GM23248 (cell line): ENCODE measurements around the gene APCDD1. TPM values are rescaled to one million over a fixed set of nuclear protein-coding genes. Genes with fewer than 3 reads are reported as not detected.
"Not testable (repeated sequence)": the region's sequence is repeated elsewhere in the genome, so short reads cannot be mapped to it uniquely, and the experiment has no call there.

ENCODE experiments used
- DNase-seq: peaks from one replicate; pipeline ENCODE4 v3.0.0-alpha.2; 2015
- H2AFZ ChIP-seq: fragments of 200-600 bp; sonication (generic); 2 replicates; pipeline ENCODE4 v1.6.1; 2016; ENCODE audit warnings: antibody characterized with exemption
- H3F3A ChIP-seq: fragments of 200-600 bp; sonication (generic); 2 replicates; pipeline ENCODE4 v1.6.1; 2016; ENCODE audit warnings: mild to moderate bottlenecking, antibody characterized with exemption, mixed run types; ENCODE audit not compliant: insufficient read depth
- H3K27ac ChIP-seq: fragments of 200-600 bp; sonication (generic); 2 replicates; pipeline ENCODE4 v1.5.1; 2016; ENCODE audit warnings: mild to moderate bottlenecking
- H3K27me3 ChIP-seq: fragments of 200-600 bp; sonication (generic); replicated peaks from 2 replicates; pipeline ENCODE4 v1.6.1; 2016; ENCODE audit warnings: mild to moderate bottlenecking; ENCODE audit not compliant: insufficient read depth
- H3K36me3 ChIP-seq: fragments of 200-600 bp; sonication (generic); 2 replicates; pipeline ENCODE4 v1.6.1; 2016; ENCODE audit warnings: low read depth, mild to moderate bottlenecking
- H3K4me1 ChIP-seq: fragments of 200-600 bp; sonication (generic); 2 replicates; pipeline ENCODE4 v1.6.1; 2016; ENCODE audit warnings: mild to moderate bottlenecking; ENCODE audit not compliant: insufficient read depth
- H3K4me2 ChIP-seq: fragments of 200-600 bp; sonication (generic); one replicate; pipeline ENCODE4 v1.6.1; 2016; ENCODE audit warnings: mild to moderate bottlenecking; ENCODE audit not compliant: unreplicated experiment
- H3K4me3 ChIP-seq: fragments of 200-600 bp; sonication (generic); 2 replicates; pipeline ENCODE4 v1.5.1; 2016; ENCODE audit warnings: mild to moderate bottlenecking
- H3K79me2 ChIP-seq: fragments of 200-600 bp; sonication (generic); 2 replicates; pipeline ENCODE4 v1.6.1; 2016; ENCODE audit warnings: mild to moderate bottlenecking; ENCODE audit not compliant: insufficient read depth
- H3K9ac ChIP-seq: fragments of 200-600 bp; sonication (generic); 2 replicates; pipeline ENCODE4 v1.6.1; 2016; ENCODE audit warnings: mild to moderate bottlenecking
- H3K9me2 ChIP-seq: fragments of 200-600 bp; sonication (generic); 2 replicates; pipeline ENCODE4 v1.6.1; 2016; ENCODE audit warnings: mixed run types, mild to moderate bottlenecking, moderate library complexity; ENCODE audit not compliant: insufficient read depth
- H3K9me3 ChIP-seq: fragments of 200-600 bp; sonication (generic); one replicate; pipeline ENCODE4 v1.6.1; 2017; ENCODE audit warnings: low read depth
- H4K20me1 ChIP-seq: fragments of 200-600 bp; sonication (generic); 2 replicates; pipeline ENCODE4 v1.6.0; 2016; ENCODE audit not compliant: insufficient read depth
- EZH2 ChIP-seq: fragments of 200-600 bp; sonication (generic); IDR thresholded peaks from 2 replicates; pipeline ENCODE4 v1.6.1; 2018; ENCODE audit warnings: antibody characterized with exemption, mild to moderate bottlenecking; ENCODE audit not compliant: insufficient read depth, poor library complexity, severe bottlenecking
- EZH2phosphoT487 ChIP-seq: fragments of 200-600 bp; sonication (generic); IDR thresholded peaks from 2 replicates; pipeline ENCODE4 v1.6.1; 2018; ENCODE audit warnings: antibody characterized with exemption, moderate library complexity, mild to moderate bottlenecking, low read depth; ENCODE audit not compliant: insufficient read depth
- WGBS, 2 experiments: methylation state at CpG; one replicate each; pipeline ENCODE4 v1.1.6; 2015 to 2017; ENCODE audit warnings: low lambda C conversion rate in 2 of 2, low coverage in 1 of 2; ENCODE audit errors: missing lambda C conversion rate in 2 of 2; 5-methylcytosine and 5-hydroxymethylcytosine counted together
- in situ Hi-C: fragments of 300-500 bp; cut with MboI; formaldehyde crosslinking; loops from 2 replicates; pipeline ENCODE4 v1.15.0; 2020
- polyA plus RNA-seq: library from polyadenylated mRNA; unstranded; fragments of >200 nt; fragmentation: Nextera tagmentation; extraction: Ambion mirVana; gene quantifications from 2 replicates; pipeline ENCODE4 v1.2.1, GENCODE V29; 2016
- total RNA-seq: library from RNA; depleted of rRNA; stranded (reverse); fragments of >200 nt; shearing (Covaris generic); gene quantifications from 2 replicates; pipeline ENCODE4 v1.2.3, GENCODE V29; 2014

Gene APCDD1
- total and polyA plus RNA-seq, 2 experiments from 2014 or later: 0.30 TPM; not detected in 1

GRCh38 chr18:10499230-10499629 lies 44.8 kb downstream of the APCDD1 start:
- WGBS, 2 experiments: 72 to 73% methylated on average over 6 of the region's 6 CpGs

GRCh38 chr18:10500038-10500437 lies 45.6 kb downstream of the APCDD1 start:
- no peaks in the 10 kb centered on the region for H3K9me3 ChIP-seq
- in situ Hi-C loops: loop anchor here (25.0 kb wide), 1 partner anchor 813 kb away; no protein-coding TSS in a partner anchor
- no peaks in the 10 kb centered on the region for H3K27me3 ChIP-seq
- no peak overlapping the region for H3K4me3 ChIP-seq
- H3K79me2 ChIP-seq: no peaks in the 10 kb centered on the region
- H4K20me1 ChIP-seq: no peaks in the 10 kb centered on the region
- no peak for TF ChIP-seq EZH2
- TF ChIP-seq EZH2phosphoT487: no peak
- H3K4me1 ChIP-seq: peaks cover 13% of the 10 kb centered on the region
- no peaks in the 10 kb centered on the region for H3K9me2 ChIP-seq
- no peak overlapping the region for H3K27ac ChIP-seq
- no peak overlapping the region for H2AFZ ChIP-seq
- H3K36me3 ChIP-seq: no peaks in the 10 kb centered on the region
- H3F3A ChIP-seq: peaks cover 22% of the 10 kb centered on the region
- 54 to 61% methylated on average over 2 of the region's 2 CpGs for WGBS, 2 experiments
- H3K4me2 ChIP-seq: no peak overlapping the region
- no peak for DNase-seq
- H3K9ac ChIP-seq: no peak overlapping the region

More at GRCh38 chr18:10499230-10499629, 44.8 kb downstream of the APCDD1 start:
- in situ Hi-C loops: no loop called here
- Histone ChIP-seq H3K4me2 (no peak overlapping the region), H3K9me2 (no peaks in the 10 kb centered on the region), H3K27ac (no peak overlapping the region), H3K9me3 (no peaks in the 10 kb centered on the region), H3F3A (peaks cover 22% of the 10 kb centered on the region), H3K4me1 (peaks cover 13% of the 10 kb centered on the region), H2AFZ (no peak overlapping the region), H4K20me1 (no peaks in the 10 kb centered on the region), H3K9ac (no peak overlapping the region), H3K36me3 (no peaks in the 10 kb centered on the region), H3K4me3 (no peak overlapping the region), H3K27me3 (no peaks in the 10 kb centered on the region), H3K79me2 (no peaks in the 10 kb centered on the region)
- TF ChIP-seq EZH2: no peak
- TF ChIP-seq EZH2phosphoT487: no peak
- DNase-seq: no peak

- H2AFZ ChIP-seq: no peak overlapping the region
- H3K36me3 ChIP-seq: no peaks in the 10 kb centered on the region
- H3K9ac ChIP-seq: no peak overlapping the region
- TF ChIP-seq EZH2phosphoT487 (no peak), EZH2 (no peak)
- H3K27me3 ChIP-seq: no peaks in the 10 kb centered on the region
- in situ Hi-C loops: loop anchor here (25.0 kb wide), 1 partner anchor 817 kb away; no protein-coding TSS in a partner anchor
- 0 out of 2 replicates have a peak, but pooled peaks cover 4% of the 10 kb centered on the region for H3K4me1 ChIP-seq
- H3K9me2 ChIP-seq: no peaks in the 10 kb centered on the region
- H3F3A ChIP-seq: no peaks in the 10 kb centered on the region
- no peaks in the 10 kb centered on the region for H3K79me2 ChIP-seq
- no peaks in the 10 kb centered on the region for H4K20me1 ChIP-seq
- H3K4me3 ChIP-seq: no peak overlapping the region
- no peaks in the 10 kb centered on the region for H3K9me3 ChIP-seq
- DNase-seq: no peak
- 6 to 7% methylated on average over 1 of the region's 1 CpG for WGBS, 2 experiments
- no peak overlapping the region for H3K27ac ChIP-seq
- H3K4me2 ChIP-seq: no peak overlapping the region
Measured at GRCh38 chr18:10504723-10505122, 50.3 kb downstream of the APCDD1 start.

GRCh38 chr18:10505892-10506291 lies 51.5 kb downstream of the APCDD1 start:
- not testable (repeated sequence) for H3K4me1 ChIP-seq, H3K79me2 ChIP-seq, H3K36me3 ChIP-seq, DNase-seq, H2AFZ ChIP-seq, H3F3A ChIP-seq, H3K9ac ChIP-seq, H4K20me1 ChIP-seq, H3K27ac ChIP-seq, H3K9me2 ChIP-seq, H3K9me3 ChIP-seq, H3K4me3 ChIP-seq, H3K27me3 ChIP-seq, H3K4me2 ChIP-seq
- in situ Hi-C loops: loop anchor here (25.0 kb wide), 1 partner anchor 819 kb away; no protein-coding TSS in a partner anchor
- 78 to 83% methylated on average over 10 to 19 of the region's 19 CpGs for WGBS, 2 experiments

- H3F3A ChIP-seq: no peaks in the 10 kb centered on the region
- H4K20me1 ChIP-seq: no peaks in the 10 kb centered on the region
- H3K36me3 ChIP-seq: no peaks in the 10 kb centered on the region
- no peak overlapping the region for H3K4me2 ChIP-seq
- 0 out of 2 replicates have a peak, but pooled peaks cover 4% of the 10 kb centered on the region for H3K4me1 ChIP-seq
- H3K27me3 ChIP-seq: no peaks in the 10 kb centered on the region
- TF ChIP-seq EZH2phosphoT487 (no peak), EZH2 (no peak)
- H3K9ac ChIP-seq: no peak overlapping the region
- H3K79me2 ChIP-seq: no peaks in the 10 kb centered on the region
- in situ Hi-C loops: loop anchor here (25.0 kb wide), 1 partner anchor 821 kb away; no protein-coding TSS in a partner anchor
- no peaks in the 10 kb centered on the region for H3K9me2 ChIP-seq
- H2AFZ ChIP-seq: no peak overlapping the region
- no peak for DNase-seq
- no peak overlapping the region for H3K27ac ChIP-seq
- H3K4me3 ChIP-seq: no peak overlapping the region
- no peaks in the 10 kb centered on the region for H3K9me3 ChIP-seq
Measured at GRCh38 chr18:10508591-10508990, 54.2 kb downstream of the APCDD1 start.
